Measurements from ENCODE around the gene GRIN2C. TPM values are rescaled to one million over a fixed set of nuclear protein-coding genes. Genes with fewer than 3 reads are reported as not detected.

The GRIN2C gene
- total and polyA plus RNA-seq, 2 of the 4 experiments (the other 2 are of a cell fraction) = 0.22 TPM; not detected in 1

- dilution Hi-C loops (cut with HindIII; ENCODE audit: low sequenced_read_pairs, unreplicated experiment) = no loop called here
- H3K18ac ChIP-seq (ENCODE audit: low read depth, low read length) = no peak overlapping the region
Observed at GRCh38 chr17:74858672-74859458, 820 bp downstream of the GRIN2C start.

More at GRCh38 chr17:74858672-74859458, 820 bp downstream of the GRIN2C start:
- Histone ChIP-seq H4K91ac (ENCODE audit: insufficient read depth, low read depth, low read length) (no peak overlapping the region), H2BK20ac (ENCODE audit: low read depth, low read length) (no peak overlapping the region), H3K27ac (ENCODE audit: insufficient read depth, low read length) (no peak overlapping the region), H2BK120ac (ENCODE audit: low read depth, low read length) (no peak overlapping the region), H4K20me1 (ENCODE audit: insufficient read depth, low read length) (no peaks in the 10 kb centered on the region; the same call in 1 of the 2 replicates), H2AK9ac (replicated peaks; ENCODE audit: low read depth, low read length, poor library complexity) (no peak overlapping the region), H2AK5ac (ENCODE audit: low read depth, low read length) (no peak overlapping the region), H2BK5ac (ENCODE audit: low read depth, low read length, poor library complexity, severe bottlenecking) (no peak overlapping the region), H3K79me1 (ENCODE audit: low read depth in 1 of 2, low read length in 2 of 2) (no peaks in the 10 kb centered on the region), H4K8ac (ENCODE audit: low read depth in 2 of 2, low read length in 2 of 2) (no peak overlapping the region), H3K4me2 (ENCODE audit: low read depth, low read length) (no peak overlapping the region), H2BK15ac (ENCODE audit: low read depth, low read length) (no peak overlapping the region), H3K4me3 (ENCODE audit: insufficient read depth, low read depth, low read length) (no peak overlapping the region), H3K36me3 (ENCODE audit: control insufficient read depth, insufficient read depth, low read length) (peaks cover 6% of the 10 kb centered on the region; the same call in 1 of the 2 replicates), H3K9me3 (ENCODE audit: control insufficient read depth, insufficient read depth, low read length) (no peaks in the 10 kb centered on the region; the same call in 1 of the 2 replicates), H3K27me3 (ENCODE audit: control insufficient read depth, insufficient read depth, low read length) (peaks cover 74% of the 10 kb centered on the region), H3K14ac (replicated peaks; ENCODE audit: low read depth, low read length) (no peak overlapping the region), H3K9ac (ENCODE audit: low read depth, low read length) (no peak overlapping the region), H3K23ac (ENCODE audit: low read depth, low read length) (no peak overlapping the region), H3K9me1 (ENCODE audit: insufficient read depth, low read length) (no peaks in the 10 kb centered on the region), H2AFZ (replicated peaks; ENCODE audit: low read length, poor library complexity) (no peak overlapping the region), H4K5ac (ENCODE audit: low read depth, low read length) (no peak overlapping the region), H3K4ac (ENCODE audit: low read depth, low read length) (no peak overlapping the region), H3K56ac (ENCODE audit: extremely low read depth, insufficient read depth, low read length) (no peak overlapping the region), H3K4me1 (ENCODE audit: control insufficient read depth, insufficient read depth, low read length) (no peaks in the 10 kb centered on the region; the same call in 1 of the 2 replicates)
- in situ Hi-C loops (cut with MboI; ENCODE audit: low sequenced_read_pairs) (loop anchor here (25.0 kb wide), 1 partner anchor 647 kb away; the partner anchor contains the start of genes RPL38 and TTYH2), intact Hi-C loops (cut with micrococcal nuclease) (no loop called here)
- no TSS peak for BruUV-seq (replicated peaks)
- ATAC-seq (ENCODE audit: low read depth) (no peak), DNase-seq (no peak)
- TF ChIP-seq POLR2A (IDR thresholded peaks at IDR 0.05; ENCODE audit: low read depth, low read length) (no peak), CHD1 (IDR thresholded peaks at IDR 0.05; ENCODE audit: low read depth, low read length) (no peak), MAZ (IDR thresholded peaks at IDR 0.05; ENCODE audit: borderline replicate concordance, low read depth, low read length) (no peak), MXI1 (IDR thresholded peaks at IDR 0.05; ENCODE audit: borderline replicate concordance, low read depth, low read length) (no peak), SMC3 (IDR thresholded peaks at IDR 0.05; ENCODE audit: low read depth, low read length) (no peak), CEBPB (IDR thresholded peaks at IDR 0.05; ENCODE audit: low read depth, low read length) (no peak)
- POLR2A ChIA-PET (ENCODE audit: unreplicated experiment) = no interaction called here
- CTCF ChIA-PET = interaction anchor here (1.2 kb wide), 1 partner anchor 68 kb away, joined by 3 read pairs; no protein-coding TSS in a partner anchor
- WGBS, 2 experiments (ENCODE audit: extremely low coverage in 2 of 2, insufficient read length in 1 of 2) = 43% methylated on average over 5 of the region's 12 CpGs; no CpG with 5 or more reads in 1 of the 2 experiments

Measured in IMR-90 (cell line).